Measurements from ENCODE around the gene PRR20E.
"Not testable (repeated sequence)": the region's sequence is repeated elsewhere in the genome, so short reads cannot be mapped to it uniquely, and the experiment has no call there.

Gene PRR20E
- 0 reads per million in 18 experiments for total RNA-seq

DNA sequence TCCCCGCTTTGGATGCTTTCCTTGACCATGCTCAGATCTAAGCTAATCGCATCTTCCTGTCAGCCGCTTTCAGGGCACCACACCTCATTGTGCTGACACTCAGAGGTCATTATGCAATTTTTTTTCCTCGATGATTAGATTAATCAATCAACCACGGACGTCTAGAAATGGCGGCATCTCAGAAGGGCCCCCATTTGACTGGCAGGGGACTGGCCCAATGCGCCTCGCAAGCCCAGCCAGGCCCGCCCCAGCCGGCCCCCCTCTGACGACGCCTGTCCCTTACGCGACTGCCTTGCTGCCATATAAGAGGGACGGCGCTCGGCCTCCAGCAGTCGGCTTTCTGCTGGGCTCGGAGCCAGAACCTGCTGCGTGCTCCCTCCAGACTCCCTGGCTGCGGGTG is at the start of gene PRR20E:
TSS of gene PRR20E (plus strand) at position 301 of the 400 bp plus-strand sequence. CDS start 387 bp downstream, outside the sequence.
- not testable (repeated sequence) for DNase-seq

DNA sequence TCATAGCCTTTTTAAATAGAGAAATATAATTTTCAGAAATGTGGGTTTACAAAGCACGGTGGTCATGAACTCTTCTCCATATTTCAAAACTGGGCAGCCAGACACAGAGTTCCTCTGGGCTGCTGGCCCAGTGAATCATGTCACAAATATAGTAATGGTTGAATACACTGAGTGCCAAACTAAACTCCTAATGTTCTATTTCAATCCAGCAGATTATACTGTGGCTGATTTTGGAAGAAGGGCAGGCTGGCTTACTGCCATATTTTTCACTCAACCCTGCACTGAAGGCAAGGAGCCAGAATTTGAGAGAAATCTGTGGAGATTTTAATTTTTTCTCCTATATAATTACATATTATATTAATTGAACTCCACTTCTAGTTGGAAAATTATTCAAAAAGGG is 43.3 kb upstream of the PRR20E start:
- DNase-seq, result no peak

DNA sequence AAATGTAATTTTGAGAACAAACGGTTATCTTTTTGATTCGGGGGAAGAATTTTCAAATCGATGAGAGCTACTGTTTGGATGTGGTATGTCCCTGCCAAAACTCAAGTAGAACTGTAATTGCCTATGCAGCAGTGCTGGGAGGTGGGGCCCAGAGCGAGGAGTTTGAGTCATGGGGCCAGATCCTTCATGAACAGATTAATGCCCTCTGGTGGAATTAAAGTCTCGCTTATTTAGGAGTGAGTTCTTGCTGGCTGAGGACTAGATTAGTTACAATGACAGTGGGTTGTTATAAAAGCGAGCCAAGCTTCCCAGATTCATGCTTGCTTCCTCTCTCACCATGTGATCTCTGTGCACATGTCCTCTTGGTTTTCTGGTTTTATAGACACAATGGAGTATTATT is 38.1 kb upstream of the PRR20E start:
- DNase-seq, result no peak

DNA sequence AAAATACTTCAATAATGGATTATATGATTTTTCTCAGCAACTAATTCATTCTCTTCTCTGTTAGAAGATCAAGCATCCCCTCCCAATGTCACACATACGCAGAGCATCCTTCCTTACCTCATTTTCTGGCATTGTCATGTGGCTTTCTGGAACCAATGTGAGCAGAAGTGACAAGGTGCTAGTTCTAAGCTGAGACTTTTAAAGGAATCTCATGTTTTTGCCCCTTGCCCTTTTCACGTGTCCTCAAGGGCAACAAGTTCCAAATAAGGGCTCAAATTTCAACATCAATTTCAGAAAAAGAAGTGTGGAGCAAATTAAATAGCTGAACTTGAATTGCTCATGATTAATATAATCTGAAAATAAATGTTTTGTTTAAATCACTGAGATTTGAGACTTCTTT is 30.9 kb upstream of the PRR20E start:
- no peak for DNase-seq

DNA sequence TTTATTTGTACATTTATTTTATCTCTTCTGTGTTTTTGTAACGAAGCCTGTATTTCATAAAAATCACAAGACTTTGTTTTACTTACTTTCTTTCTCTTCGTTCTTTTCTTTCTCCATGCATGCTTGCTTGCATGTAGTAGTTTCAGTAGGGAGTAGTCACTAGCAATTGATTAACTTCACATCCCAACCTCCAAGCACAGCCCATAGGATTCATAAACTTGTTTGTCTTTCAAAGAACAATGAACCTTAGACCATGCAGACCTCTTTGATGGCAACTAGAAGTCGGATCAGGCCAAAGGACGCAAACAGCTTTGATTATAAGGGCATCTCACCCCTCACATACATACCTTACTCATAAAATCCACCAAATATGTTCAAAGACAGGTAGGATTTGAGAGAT is 29.4 kb upstream of the PRR20E start:
- no peak for DNase-seq

DNA sequence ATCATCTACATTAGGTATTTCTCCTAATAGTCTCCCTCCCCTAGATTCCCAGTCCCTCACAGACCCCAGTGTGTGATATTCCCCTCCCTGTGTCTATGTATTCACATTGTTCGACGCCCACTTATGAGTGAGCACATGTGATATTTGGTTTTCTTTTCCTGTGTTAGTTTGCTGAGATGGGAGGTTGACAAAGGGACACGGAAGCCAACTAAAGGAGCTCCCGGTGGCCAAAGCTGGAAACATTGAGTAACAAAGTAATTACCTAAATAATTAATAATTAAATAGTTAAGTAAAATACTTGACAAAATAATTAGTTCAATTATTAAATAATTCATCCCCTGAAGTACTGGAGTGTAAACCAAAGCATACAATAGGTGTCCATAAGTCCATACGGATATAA is 28.0 kb upstream of the PRR20E start:
- DNase-seq, result no peak

DNA sequence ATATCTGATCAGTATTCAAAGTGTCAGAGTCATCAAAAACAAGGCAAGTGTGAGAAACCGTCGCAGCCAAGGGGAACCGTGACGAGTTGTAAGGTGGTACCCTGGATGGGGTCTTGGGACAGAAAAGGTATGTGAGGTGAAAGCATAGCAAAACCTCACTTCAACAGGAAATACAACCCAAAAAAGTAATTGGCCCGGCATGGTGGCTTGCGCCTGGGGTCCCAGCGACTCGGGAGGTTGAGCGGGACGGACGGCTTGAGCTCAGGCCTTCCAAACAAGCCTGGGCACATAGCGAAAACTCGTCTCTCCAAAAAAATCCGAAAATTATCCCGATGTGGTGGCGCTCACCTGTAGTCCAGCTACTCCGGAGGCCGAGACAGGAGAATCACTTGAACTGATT is 27.2 kb upstream of the PRR20E start:
- not testable (repeated sequence) for DNase-seq

DNA sequence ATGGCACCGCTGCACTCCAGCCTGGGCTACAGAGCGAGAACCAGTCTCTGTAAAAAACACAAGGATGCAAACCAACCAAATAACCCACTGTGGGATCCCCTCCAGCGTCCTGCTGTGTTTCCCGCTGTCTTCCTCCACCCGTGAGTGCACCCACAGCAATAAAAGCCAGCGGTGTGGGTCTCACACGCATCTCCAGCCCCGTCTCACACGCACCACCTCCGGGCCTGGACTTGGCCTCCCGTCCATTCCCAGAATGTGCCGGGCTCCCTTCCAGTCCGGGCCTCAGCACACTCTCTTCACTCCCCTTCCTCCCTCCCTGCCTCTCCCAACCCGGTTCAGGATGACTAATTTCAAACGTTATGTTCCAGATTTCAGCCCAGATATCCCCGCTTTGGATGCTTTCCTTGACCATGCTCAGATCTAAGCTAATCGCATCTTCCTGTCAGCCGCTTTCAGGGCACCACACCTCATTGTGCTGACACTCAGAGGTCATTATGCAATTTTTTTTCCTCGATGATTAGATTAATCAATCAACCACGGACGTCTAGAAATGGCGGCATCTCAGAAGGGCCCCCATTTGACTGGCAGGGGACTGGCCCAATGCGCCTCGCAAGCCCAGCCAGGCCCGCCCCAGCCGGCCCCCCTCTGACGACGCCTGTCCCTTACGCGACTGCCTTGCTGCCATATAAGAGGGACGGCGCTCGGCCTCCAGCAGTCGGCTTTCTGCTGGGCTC is 26.6 kb upstream of the PRR20E start, which contains the start of gene PRR20A:
TSS of gene PRR20A (plus strand) at position 684 of the 734 bp plus-strand sequence. CDS start 387 bp downstream, outside the sequence.
- not testable (repeated sequence) for DNase-seq

DNA sequence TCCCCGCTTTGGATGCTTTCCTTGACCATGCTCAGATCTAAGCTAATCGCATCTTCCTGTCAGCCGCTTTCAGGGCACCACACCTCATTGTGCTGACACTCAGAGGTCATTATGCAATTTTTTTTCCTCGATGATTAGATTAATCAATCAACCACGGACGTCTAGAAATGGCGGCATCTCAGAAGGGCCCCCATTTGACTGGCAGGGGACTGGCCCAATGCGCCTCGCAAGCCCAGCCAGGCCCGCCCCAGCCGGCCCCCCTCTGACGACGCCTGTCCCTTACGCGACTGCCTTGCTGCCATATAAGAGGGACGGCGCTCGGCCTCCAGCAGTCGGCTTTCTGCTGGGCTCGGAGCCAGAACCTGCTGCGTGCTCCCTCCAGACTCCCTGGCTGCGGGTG is 19.8 kb upstream of the PRR20E start, which contains the start of gene PRR20B:
TSS of gene PRR20B (plus strand) at position 301 of the 400 bp plus-strand sequence. CDS start 387 bp downstream, outside the sequence.
- not testable (repeated sequence) for DNase-seq

DNA sequence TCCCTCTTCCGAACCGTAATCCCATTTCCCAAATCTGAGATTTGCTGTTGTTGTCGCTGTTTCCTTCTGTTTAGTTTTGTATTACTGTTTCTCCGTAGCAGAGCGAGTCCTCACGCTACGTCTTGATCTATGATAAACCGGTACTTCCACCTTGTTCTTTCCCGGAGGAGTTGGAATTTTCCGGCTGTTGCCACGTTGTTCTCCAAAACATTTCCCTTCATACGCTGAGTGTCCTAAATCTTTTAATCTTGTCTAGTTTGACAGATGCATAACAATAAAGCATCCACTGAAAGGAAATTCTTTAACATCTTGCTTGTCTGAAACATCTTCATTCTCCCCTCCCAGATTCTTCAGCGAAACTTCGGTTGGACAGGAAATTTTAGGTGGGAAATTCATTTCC is 18.9 kb upstream of the PRR20E start:
- not testable (repeated sequence) for DNase-seq

DNA sequence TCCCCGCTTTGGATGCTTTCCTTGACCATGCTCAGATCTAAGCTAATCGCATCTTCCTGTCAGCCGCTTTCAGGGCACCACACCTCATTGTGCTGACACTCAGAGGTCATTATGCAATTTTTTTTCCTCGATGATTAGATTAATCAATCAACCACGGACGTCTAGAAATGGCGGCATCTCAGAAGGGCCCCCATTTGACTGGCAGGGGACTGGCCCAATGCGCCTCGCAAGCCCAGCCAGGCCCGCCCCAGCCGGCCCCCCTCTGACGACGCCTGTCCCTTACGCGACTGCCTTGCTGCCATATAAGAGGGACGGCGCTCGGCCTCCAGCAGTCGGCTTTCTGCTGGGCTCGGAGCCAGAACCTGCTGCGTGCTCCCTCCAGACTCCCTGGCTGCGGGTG is 13.2 kb upstream of the PRR20E start, which contains the start of gene PRR20C:
TSS of gene PRR20C (plus strand) at position 301 of the 400 bp plus-strand sequence. CDS start 387 bp downstream, outside the sequence.
- DNase-seq, result not testable (repeated sequence)

DNA sequence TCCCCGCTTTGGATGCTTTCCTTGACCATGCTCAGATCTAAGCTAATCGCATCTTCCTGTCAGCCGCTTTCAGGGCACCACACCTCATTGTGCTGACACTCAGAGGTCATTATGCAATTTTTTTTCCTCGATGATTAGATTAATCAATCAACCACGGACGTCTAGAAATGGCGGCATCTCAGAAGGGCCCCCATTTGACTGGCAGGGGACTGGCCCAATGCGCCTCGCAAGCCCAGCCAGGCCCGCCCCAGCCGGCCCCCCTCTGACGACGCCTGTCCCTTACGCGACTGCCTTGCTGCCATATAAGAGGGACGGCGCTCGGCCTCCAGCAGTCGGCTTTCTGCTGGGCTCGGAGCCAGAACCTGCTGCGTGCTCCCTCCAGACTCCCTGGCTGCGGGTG is 6.7 kb upstream of the PRR20E start, which contains the start of gene PRR20D:
TSS of gene PRR20D (plus strand) at position 301 of the 400 bp plus-strand sequence. CDS start 387 bp downstream, outside the sequence.
- not testable (repeated sequence) for DNase-seq

DNA sequence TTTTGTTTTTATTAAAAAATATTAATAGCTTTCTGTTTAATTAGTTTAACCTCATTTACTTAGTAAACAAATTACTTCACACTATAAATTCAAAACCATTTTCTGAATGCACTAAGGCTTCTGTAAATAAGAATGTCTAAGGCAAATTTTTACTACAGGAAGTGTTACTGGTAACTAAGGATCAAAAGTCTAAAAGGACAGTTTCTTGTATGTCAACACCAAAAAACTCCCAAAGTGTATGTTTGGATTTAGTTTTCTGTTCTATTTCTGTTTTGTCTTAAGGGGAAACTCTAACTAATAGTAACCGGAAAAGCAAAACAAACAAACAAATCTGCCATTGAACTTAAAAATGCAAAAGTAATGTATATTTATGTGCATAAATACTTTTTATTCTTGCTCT is 24.7 kb downstream of the PRR20E start:
- DNase-seq, result no peak

DNA sequence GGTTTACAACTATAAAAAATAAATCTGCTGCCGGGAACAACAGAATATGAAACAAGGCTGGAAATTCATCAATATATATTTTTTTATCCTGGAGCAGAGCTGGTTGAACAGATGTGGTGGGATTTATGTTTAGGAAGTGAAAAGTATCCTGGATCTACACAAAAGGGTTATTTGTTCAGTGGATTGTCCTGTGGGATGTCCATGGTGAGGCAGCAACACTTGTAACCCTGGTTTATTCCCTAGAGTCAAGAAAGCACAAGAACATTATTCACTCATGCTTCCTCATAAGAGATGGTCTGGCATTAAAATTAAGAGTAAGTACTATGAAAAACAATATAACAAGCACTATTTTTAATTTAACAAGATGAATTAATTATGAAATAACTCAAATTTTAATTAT is 46.0 kb downstream of the PRR20E start:
- no peak for DNase-seq

Data from inflammatory macrophage (primary cell).